HEK293 (cell line): ENCODE data around the gene GPR107.

Experiments used
- CTCF ChIA-PET: fragments of 350-600 bp; formaldehyde crosslinking; extraction: SDS; loops from one replicate; lab custom pipeline; 2021; ENCODE audit warnings: antibody characterized with exemption; lab: Yijun Ruan, JAX
- POLR2A ChIA-PET: fragments of 300-600 bp; formaldehyde crosslinking; extraction: SDS; loops from one replicate; lab custom pipeline; 2020; ENCODE audit warnings: antibody characterized with exemption, inconsistent platforms; lab: Yijun Ruan, JAX
- H3K27ac ChIP-seq: fragments of 200-500 bp; sonication (Bioruptor generic); 2 replicates; pipeline ENCODE4 v1.5.1; 2014; ENCODE audit warnings: low read depth, low read length, control low read depth, inconsistent platforms; ENCODE audit errors: extremely low read depth
- H3K36me3 ChIP-seq, 2 experiments: fragments of 200-500 bp in 1 of 2; sonication (Bioruptor generic) in 1 of 2; 1 replicate in 1 of 2; 2 replicates in 1 of 2; pipeline ENCODE4 v1.5.1; 2014 to 2017; ENCODE audit warnings: inconsistent platforms in 2 of 2, low read length in 2 of 2; ENCODE audit not compliant: control insufficient read depth in 2 of 2, insufficient read depth in 1 of 2
- H3K4me1 ChIP-seq: fragments of 200-500 bp; sonication (Bioruptor generic); 2 replicates; pipeline ENCODE4 v1.5.1; 2014; ENCODE audit warnings: mild to moderate bottlenecking, low read length, inconsistent platforms; ENCODE audit not compliant: control insufficient read depth, insufficient read depth
- H3K4me3 ChIP-seq: 2 replicates; pipeline ENCODE4 v1.5.1; 2011; ENCODE audit warnings: low read depth, mild to moderate bottlenecking, control low read depth, low read length, moderate library complexity
- H3K9me3 ChIP-seq: fragments of 200-500 bp; sonication (Bioruptor generic); 2 replicates; pipeline ENCODE4 v1.5.1; 2014; ENCODE audit warnings: low read depth, low read length, inconsistent platforms; ENCODE audit not compliant: control insufficient read depth, insufficient read depth
- MZF1 ChIP-seq: fragments of 450-650 bp; formaldehyde crosslinking; IDR thresholded peaks from 2 replicates; pipeline ENCODE4 v1.5.1; 2017; ENCODE audit warnings: missing biosample characterization, missing genetic modification characterization, borderline replicate concordance
- ZFP3 ChIP-seq: fragments of 450-650 bp; formaldehyde crosslinking; IDR thresholded peaks from 2 replicates; pipeline ENCODE4 v1.5.1; 2016; ENCODE audit warnings: low read depth, missing biosample characterization, missing genetic modification characterization
- ZNF133 ChIP-seq: fragments of 450-650 bp; formaldehyde crosslinking; IDR thresholded peaks from 2 replicates; pipeline ENCODE4 v1.5.1; 2016; ENCODE audit warnings: missing biosample characterization, missing genetic modification characterization
- ZNF184 ChIP-seq: fragments of 450-650 bp; IDR thresholded peaks from 2 replicates; pipeline ENCODE4 v1.5.1; 2018; ENCODE audit warnings: missing biosample characterization, mild to moderate bottlenecking, missing genetic modification characterization
- ZNF202 ChIP-seq: fragments of 450-650 bp; formaldehyde crosslinking; IDR thresholded peaks from 2 replicates; pipeline ENCODE4 v1.5.1; 2016; ENCODE audit warnings: missing biosample characterization, missing genetic modification characterization, borderline replicate concordance
- ZNF248 ChIP-seq: fragments of 450-650 bp; formaldehyde crosslinking; IDR thresholded peaks from 2 replicates; pipeline ENCODE4 v1.5.1; 2017; ENCODE audit warnings: missing biosample characterization, missing genetic modification characterization
- ZNF311 ChIP-seq: fragments of 450-650 bp; formaldehyde crosslinking; IDR thresholded peaks from 2 replicates; pipeline ENCODE4 v1.5.1; 2017; ENCODE audit warnings: missing biosample characterization, missing genetic modification characterization, borderline replicate concordance
- ZNF324 ChIP-seq: fragments of 450-650 bp; formaldehyde crosslinking; IDR thresholded peaks from 2 replicates; pipeline ENCODE4 v1.5.1; 2016; ENCODE audit warnings: missing biosample characterization, missing genetic modification characterization
- ZNF391 ChIP-seq: fragments of 450-650 bp; formaldehyde crosslinking; IDR thresholded peaks from 2 replicates; pipeline ENCODE4 v1.5.1; 2016; ENCODE audit warnings: low read depth, missing biosample characterization, missing genetic modification characterization, borderline replicate concordance
- ZNF416 ChIP-seq: fragments of 450-650 bp; formaldehyde crosslinking; IDR thresholded peaks from 2 replicates; pipeline ENCODE4 v1.5.1; 2016; ENCODE audit warnings: missing biosample characterization, missing genetic modification characterization
- ZNF473 ChIP-seq: fragments of 450-650 bp; formaldehyde crosslinking; IDR thresholded peaks from 2 replicates; pipeline ENCODE4 v1.5.1; 2017; ENCODE audit warnings: missing biosample characterization, missing genetic modification characterization
- ZNF660 ChIP-seq: fragments of 450-650 bp; IDR thresholded peaks from 2 replicates; pipeline ENCODE4 v1.5.1; 2018; ENCODE audit warnings: missing biosample characterization, mild to moderate bottlenecking, missing genetic modification characterization
- ZNF701 ChIP-seq: fragments of 450-650 bp; formaldehyde crosslinking; IDR thresholded peaks from 2 replicates; pipeline ENCODE4 v1.5.1; 2016; ENCODE audit warnings: missing biosample characterization, missing genetic modification characterization
- ZNF830 ChIP-seq: fragments of 450-650 bp; IDR thresholded peaks from 2 replicates; pipeline ENCODE4 v1.5.0; 2018; ENCODE audit warnings: missing biosample characterization, missing genetic modification characterization, low read depth, mild to moderate bottlenecking, moderate library complexity
- TF ChIP-seq, protein P1 (sequence below): fragments of 450-650 bp; formaldehyde crosslinking; IDR thresholded peaks from 2 replicates; pipeline ENCODE4 v1.5.1; 2016; ENCODE audit warnings: missing biosample characterization, missing genetic modification characterization
- TF ChIP-seq, protein P2 (sequence below): IDR thresholded peaks from 2 replicates; pipeline ENCODE4 v1.6.1; 2011; ENCODE audit warnings: mild to moderate bottlenecking, low read depth, low read length, borderline replicate concordance
- TF ChIP-seq, protein P3 (sequence below): fragments of 450-650 bp; formaldehyde crosslinking; IDR thresholded peaks from 2 replicates; pipeline ENCODE4 v1.5.1; 2017; ENCODE audit warnings: missing biosample characterization, missing genetic modification characterization

Gene GPR107

DNA sequence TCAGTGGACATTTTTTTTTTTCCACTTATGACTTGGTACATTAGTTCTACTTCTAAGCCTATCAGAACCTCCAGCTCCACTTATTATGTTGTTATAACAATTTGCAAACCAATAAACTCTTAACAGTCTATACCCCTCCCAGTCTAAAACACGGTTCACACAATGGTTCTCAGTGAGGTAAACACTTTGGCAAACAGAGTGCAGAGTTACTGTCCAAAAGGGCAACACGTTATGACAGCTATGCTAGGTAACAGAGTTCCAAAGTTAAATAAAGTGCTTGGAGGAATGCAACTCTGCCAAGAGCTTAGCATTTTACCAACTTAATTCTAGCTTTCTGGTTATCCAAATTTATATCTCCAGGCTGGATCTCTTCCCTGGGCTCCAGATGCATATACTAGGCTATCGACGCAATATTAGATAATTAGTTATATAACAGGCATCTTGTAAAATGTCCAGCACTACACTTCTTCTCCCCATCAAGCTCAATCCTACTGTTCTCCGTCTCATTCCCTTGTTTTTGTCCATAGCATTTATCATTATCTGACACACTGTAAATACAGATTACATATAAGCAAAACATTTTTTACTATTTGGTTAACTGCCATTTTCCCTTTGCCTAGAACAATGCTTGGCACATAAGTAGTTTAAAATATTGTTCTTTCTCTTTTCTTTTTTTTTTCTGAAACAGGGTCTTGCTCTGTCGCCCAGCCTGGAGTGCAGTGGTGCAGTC is 25.0 kb upstream of the GPR107 start:
- no peak overlapping the region for H3K4me3 ChIP-seq
- POLR2A ChIA-PET = interaction anchor here (0.6 to 1.8 kb wide), 2 partner anchors 14 to 36 kb away, joined by 5 to 8 read pairs; partner anchors contain the start of gene FNBP1
- H3K27ac ChIP-seq = no peak overlapping the region
- no peaks in the 10 kb centered on the region for H3K36me3 ChIP-seq
- TF ChIP-seq ZNF133 (no peak), ZNF248 (tag by site-specific recombination) (no peak), ZNF311 (tag by site-specific recombination) (no peak), ZNF830 (tag by site-specific recombination) (no peak), MZF1 (no peak), ZNF660 (tag by site-specific recombination) (no peak), ZFP3 (tag by site-specific recombination) (no peak), ZNF324 (tag by site-specific recombination) (no peak), ZNF473 (no peak), ZNF416 (tag by site-specific recombination) (no peak)
- TF ChIP-seq, protein P1, sequence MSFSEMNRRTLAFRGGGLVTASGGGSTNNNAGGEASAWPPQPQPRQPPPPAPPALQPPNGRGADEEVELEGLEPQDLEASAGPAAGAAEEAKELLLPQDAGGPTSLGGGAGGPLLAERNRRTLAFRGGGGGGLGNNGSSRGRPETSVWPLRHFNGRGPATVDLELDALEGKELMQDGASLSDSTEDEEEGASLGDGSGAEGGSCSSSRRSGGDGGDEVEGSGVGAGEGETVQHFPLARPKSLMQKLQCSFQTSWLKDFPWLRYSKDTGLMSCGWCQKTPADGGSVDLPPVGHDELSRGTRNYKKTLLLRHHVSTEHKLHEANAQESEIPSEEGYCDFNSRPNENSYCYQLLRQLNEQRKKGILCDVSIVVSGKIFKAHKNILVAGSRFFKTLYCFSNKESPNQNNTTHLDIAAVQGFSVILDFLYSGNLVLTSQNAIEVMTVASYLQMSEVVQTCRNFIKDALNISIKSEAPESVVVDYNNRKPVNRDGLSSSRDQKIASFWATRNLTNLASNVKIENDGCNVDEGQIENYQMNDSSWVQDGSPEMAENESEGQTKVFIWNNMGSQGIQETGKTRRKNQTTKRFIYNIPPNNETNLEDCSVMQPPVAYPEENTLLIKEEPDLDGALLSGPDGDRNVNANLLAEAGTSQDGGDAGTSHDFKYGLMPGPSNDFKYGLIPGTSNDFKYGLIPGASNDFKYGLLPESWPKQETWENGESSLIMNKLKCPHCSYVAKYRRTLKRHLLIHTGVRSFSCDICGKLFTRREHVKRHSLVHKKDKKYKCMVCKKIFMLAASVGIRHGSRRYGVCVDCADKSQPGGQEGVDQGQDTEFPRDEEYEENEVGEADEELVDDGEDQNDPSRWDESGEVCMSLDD = no peak
- TF ChIP-seq, all 188 proteins: peak for 0
- CTCF ChIA-PET = interaction anchor here (0.6 to 1.3 kb wide), 8 partner anchors 11 to 190 kb away, joined by 3 to 7 read pairs (median 4); no protein-coding TSS in a partner anchor
- Histone ChIP-seq H3K4me1 (no peaks in the 10 kb centered on the region; the same call in 1 of the 2 replicates), H3K9me3 (no peaks in the 10 kb centered on the region)

DNA sequence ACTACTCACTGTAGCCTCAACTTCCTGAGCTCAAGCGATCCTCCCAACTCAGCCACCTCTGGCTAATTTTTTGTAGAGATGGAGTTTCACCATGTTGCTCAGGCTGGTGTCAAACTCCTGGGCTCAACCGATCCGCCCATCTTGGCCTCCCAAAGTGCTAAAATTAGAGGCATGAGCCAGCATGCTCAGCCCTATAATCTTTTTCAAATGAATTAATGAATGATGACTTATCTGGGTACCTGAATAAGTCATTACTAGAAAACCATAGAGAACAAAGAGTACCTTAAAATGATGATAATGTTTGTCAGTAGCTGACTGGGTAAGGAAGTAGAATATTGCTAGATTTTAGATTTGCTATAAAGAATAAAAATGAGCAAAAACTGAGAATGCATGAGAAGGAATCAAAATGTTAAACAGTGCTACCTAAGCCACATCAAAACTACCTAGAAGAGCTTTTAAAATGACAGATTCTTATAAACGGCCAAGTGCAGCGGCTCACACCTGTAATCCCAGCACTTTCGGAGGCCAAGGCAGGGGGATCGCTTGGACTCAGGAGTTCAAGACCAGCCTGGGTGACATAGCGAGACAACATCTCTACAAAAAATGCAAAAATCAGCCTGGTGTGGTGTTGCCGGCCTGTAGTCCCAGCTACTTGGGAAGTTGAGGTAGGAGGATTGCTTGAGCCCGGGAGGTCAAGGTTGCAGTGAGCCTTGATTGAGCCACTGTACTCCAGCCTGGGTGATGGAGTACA is 24.3 kb upstream of the GPR107 start:
- H3K4me3 ChIP-seq = no peak overlapping the region

More for the DNA sequence above, 24.3 kb upstream of the GPR107 start:
- TF ChIP-seq ZNF184 (tag by site-specific recombination) = no peak
- TF ChIP-seq ZNF202 (tag by site-specific recombination) = no peak
- TF ChIP-seq, protein P2, sequence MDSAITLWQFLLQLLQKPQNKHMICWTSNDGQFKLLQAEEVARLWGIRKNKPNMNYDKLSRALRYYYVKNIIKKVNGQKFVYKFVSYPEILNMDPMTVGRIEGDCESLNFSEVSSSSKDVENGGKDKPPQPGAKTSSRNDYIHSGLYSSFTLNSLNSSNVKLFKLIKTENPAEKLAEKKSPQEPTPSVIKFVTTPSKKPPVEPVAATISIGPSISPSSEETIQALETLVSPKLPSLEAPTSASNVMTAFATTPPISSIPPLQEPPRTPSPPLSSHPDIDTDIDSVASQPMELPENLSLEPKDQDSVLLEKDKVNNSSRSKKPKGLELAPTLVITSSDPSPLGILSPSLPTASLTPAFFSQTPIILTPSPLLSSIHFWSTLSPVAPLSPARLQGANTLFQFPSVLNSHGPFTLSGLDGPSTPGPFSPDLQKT = no peak
- TF ChIP-seq ZNF391 (tag by site-specific recombination) = no peak
- no peak for TF ChIP-seq ZNF830 (tag by site-specific recombination)
- no peak for TF ChIP-seq ZNF701 (tag by site-specific recombination)
- TF ChIP-seq, protein P3, sequence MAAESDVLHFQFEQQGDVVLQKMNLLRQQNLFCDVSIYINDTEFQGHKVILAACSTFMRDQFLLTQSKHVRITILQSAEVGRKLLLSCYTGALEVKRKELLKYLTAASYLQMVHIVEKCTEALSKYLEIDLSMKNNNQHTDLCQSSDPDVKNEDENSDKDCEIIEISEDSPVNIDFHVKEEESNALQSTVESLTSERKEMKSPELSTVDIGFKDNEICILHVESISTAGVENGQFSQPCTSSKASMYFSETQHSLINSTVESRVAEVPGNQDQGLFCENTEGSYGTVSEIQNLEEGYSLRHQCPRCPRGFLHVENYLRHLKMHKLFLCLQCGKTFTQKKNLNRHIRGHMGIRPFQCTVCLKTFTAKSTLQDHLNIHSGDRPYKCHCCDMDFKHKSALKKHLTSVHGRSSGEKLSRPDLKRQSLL = no peak
- Histone ChIP-seq H3K36me3 (no peaks in the 10 kb centered on the region), H3K27ac (no peak overlapping the region), H3K9me3 (no peaks in the 10 kb centered on the region), H3K4me1 (no peaks in the 10 kb centered on the region; the same call in 1 of the 2 replicates)
- ChIA-PET CTCF (interaction anchor here (0.6 to 1.0 kb wide), 5 partner anchors 15 to 191 kb away, joined by 3 to 4 read pairs (median 4); no protein-coding TSS in a partner anchor), POLR2A (interaction anchor here (0.6 to 1.8 kb wide), 2 partner anchors 13 to 550 kb away, joined by 5 to 8 read pairs; partner anchors contain the start of genes FNBP1 and FUBP3)
